Hepatocyte (in vitro differentiated cells): Measurements from ENCODE around the gene SP7. TPM values are rescaled to one million over a fixed set of nuclear protein-coding genes. Genes with fewer than 3 reads are reported as not detected.

Source experiments
- DNase-seq: peaks from one replicate; pipeline ENCODE4 v3.0.0-alpha.2; 2016; ENCODE audit warnings: low spot score
- H2AFZ ChIP-seq: fragments of 200-600 bp; sonication (generic); 2 replicates; pipeline ENCODE4 v1.6.0; 2016; ENCODE audit warnings: antibody characterized with exemption, mild to moderate bottlenecking
- H3K27ac ChIP-seq: fragments of 200-600 bp; sonication (generic); 2 replicates; pipeline ENCODE4 v1.5.1; 2016; ENCODE audit warnings: mild to moderate bottlenecking
- H3K27me3 ChIP-seq: fragments of 200-600 bp; sonication (generic); 2 replicates; pipeline ENCODE4 v1.6.1; 2016
- H3K36me3 ChIP-seq: fragments of 200-600 bp; sonication (generic); replicated peaks from 2 replicates; pipeline ENCODE4 v1.5.1; 2016; ENCODE audit warnings: low read depth; ENCODE audit not compliant: insufficient read depth
- H3K4me1 ChIP-seq: fragments of 200-600 bp; sonication (generic); 2 replicates; pipeline ENCODE4 v1.5.1; 2016; ENCODE audit warnings: mild to moderate bottlenecking, moderate library complexity; ENCODE audit not compliant: insufficient read depth
- H3K4me2 ChIP-seq: fragments of 200-600 bp; sonication (generic); 2 replicates; pipeline ENCODE4 v1.6.0; 2016
- H3K4me3 ChIP-seq: fragments of 200-600 bp; sonication (generic); 2 replicates; pipeline ENCODE4 v1.5.1; 2016; ENCODE audit warnings: mild to moderate bottlenecking
- H3K79me2 ChIP-seq: fragments of 200-600 bp; sonication (generic); 2 replicates; pipeline ENCODE4 v1.6.0; 2017; ENCODE audit warnings: mild to moderate bottlenecking
- H3K9me2 ChIP-seq: fragments of 200-600 bp; sonication (generic); replicated peaks from 2 replicates; pipeline ENCODE4 v1.6.0; 2017; ENCODE audit warnings: mild to moderate bottlenecking; ENCODE audit not compliant: insufficient read depth
- H3K9me3 ChIP-seq: fragments of 200-600 bp; sonication (generic); 2 replicates; pipeline ENCODE4 v1.5.1; 2016; ENCODE audit warnings: low read depth, mild to moderate bottlenecking
- H4K20me1 ChIP-seq: fragments of 200-600 bp; sonication (generic); 2 replicates; pipeline ENCODE4 v1.6.0; 2016; ENCODE audit warnings: mild to moderate bottlenecking; ENCODE audit not compliant: insufficient read depth, poor library complexity, severe bottlenecking
- EZH2 ChIP-seq: fragments of 200-600 bp; sonication (generic); IDR thresholded peaks from 2 replicates; pipeline ENCODE4 v1.6.1; 2016; ENCODE audit warnings: antibody characterized with exemption, mild to moderate bottlenecking, borderline replicate concordance
- EZH2phosphoT487 ChIP-seq: fragments of 200-600 bp; sonication (generic); IDR thresholded peaks from one replicate; pipeline ENCODE4 v1.6.1; 2018; ENCODE audit warnings: antibody characterized with exemption, mild to moderate bottlenecking, low read depth, moderate library complexity; ENCODE audit not compliant: unreplicated experiment, severe bottlenecking
- WGBS: methylation state at CpG from one replicate; pipeline ENCODE4 v1.1.6; 2016; ENCODE audit warnings: low lambda C conversion rate; ENCODE audit errors: missing lambda C conversion rate; 5-methylcytosine and 5-hydroxymethylcytosine counted together
- polyA plus RNA-seq: library from polyadenylated mRNA; unstranded; fragments of >200 nt; fragmentation: Nextera tagmentation; extraction: Ambion mirVana; gene quantifications from 2 replicates; pipeline ENCODE4 v1.2.1, GENCODE V29; 2016
- total RNA-seq: library from RNA; depleted of rRNA; stranded (reverse); fragments of >200 nt; gene quantifications from 2 replicates; pipeline ENCODE4 v1.2.3, GENCODE V29; 2014
- TF ChIP-seq, protein P1 (sequence below): fragments of 200-600 bp; sonication (generic); IDR thresholded peaks from 2 replicates; pipeline ENCODE4 v1.5.1; 2016; ENCODE audit warnings: antibody characterized with exemption, mild to moderate bottlenecking; ENCODE audit not compliant: poor library complexity

Gene SP7
- 0.20 TPM in 1 of 2 replicates, not detected in the other for total RNA-seq
- polyA plus RNA-seq, result 0.60 TPM in 1 of 2 replicates, not detected in the other

DNA sequence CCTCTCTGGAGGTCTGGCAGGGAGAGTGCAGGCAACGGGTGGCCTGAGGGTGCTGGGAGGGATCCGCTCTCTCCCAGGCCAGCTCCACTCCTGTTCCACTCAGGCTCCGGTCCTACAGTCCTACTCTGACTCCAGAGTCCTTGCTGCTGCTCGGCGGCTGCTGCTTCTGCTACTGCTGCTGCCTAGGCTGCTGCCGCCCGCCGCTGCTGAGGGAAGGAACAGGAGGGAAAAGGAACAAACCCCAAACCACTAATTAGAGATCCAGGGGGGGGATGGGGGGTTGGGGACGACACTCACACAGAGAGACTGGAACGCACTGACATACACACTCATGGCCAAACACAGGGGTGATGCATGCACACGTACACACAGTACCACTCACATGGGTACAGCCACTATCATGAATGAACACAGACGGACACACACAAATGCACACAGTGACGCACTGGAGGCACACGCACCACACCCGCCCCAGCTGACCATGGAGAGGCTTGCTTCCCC, at the start of gene SP7:
TSS of gene SP7 (minus strand) at position 174 of the 501 bp plus-strand sequence. CDS start 708 bp downstream, outside the sequence.
- Histone ChIP-seq H2AFZ (no peak within 1 kb of the TSS), H3K4me3 (no peak within 1 kb of the TSS), H3K36me3 (no peaks in the 10 kb centered on the region), H3K4me1 (peaks cover 8% of the 10 kb centered on the region), H3K27ac (no peak within 1 kb of the TSS), H3K27me3 (peaks cover 3% of the 10 kb centered on the region), H3K9me2 (no peaks in the 10 kb centered on the region), H3K4me2 (no peak within 1 kb of the TSS), H4K20me1 (no peaks in the 10 kb centered on the region), H3K79me2 (no peaks in the 10 kb centered on the region), H3K9me3 (no peaks in the 10 kb centered on the region)
- TF ChIP-seq, protein P1, sequence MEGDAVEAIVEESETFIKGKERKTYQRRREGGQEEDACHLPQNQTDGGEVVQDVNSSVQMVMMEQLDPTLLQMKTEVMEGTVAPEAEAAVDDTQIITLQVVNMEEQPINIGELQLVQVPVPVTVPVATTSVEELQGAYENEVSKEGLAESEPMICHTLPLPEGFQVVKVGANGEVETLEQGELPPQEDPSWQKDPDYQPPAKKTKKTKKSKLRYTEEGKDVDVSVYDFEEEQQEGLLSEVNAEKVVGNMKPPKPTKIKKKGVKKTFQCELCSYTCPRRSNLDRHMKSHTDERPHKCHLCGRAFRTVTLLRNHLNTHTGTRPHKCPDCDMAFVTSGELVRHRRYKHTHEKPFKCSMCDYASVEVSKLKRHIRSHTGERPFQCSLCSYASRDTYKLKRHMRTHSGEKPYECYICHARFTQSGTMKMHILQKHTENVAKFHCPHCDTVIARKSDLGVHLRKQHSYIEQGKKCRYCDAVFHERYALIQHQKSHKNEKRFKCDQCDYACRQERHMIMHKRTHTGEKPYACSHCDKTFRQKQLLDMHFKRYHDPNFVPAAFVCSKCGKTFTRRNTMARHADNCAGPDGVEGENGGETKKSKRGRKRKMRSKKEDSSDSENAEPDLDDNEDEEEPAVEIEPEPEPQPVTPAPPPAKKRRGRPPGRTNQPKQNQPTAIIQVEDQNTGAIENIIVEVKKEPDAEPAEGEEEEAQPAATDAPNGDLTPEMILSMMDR, result no peak
- TF ChIP-seq EZH2phosphoT487 (no peak), EZH2 (no peak)
- no peak for DNase-seq
- WGBS, result 53% methylated on average over 15 of the region's 15 CpGs

DNA sequence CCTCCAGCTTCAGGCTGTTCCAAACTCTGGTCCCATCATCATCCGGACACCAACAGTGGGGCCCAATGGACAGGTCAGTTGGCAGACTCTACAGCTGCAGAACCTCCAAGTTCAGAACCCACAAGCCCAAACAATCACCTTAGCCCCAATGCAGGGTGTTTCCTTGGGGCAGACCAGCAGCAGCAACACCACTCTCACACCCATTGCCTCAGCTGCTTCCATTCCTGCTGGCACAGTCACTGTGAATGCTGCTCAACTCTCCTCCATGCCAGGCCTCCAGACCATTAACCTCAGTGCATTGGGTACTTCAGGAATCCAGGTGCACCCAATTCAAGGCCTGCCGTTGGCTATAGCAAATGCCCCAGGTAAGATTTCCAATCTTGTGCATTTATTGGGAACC, 47.1 kb upstream of the SP7 start:
- Histone ChIP-seq H4K20me1 (peaks cover 47% of the 10 kb centered on the region), H2AFZ (no peak overlapping the region), H3K36me3 (no peaks in the 10 kb centered on the region), H3K27ac (no peak overlapping the region), H3K4me2 (peak overlapping the region; percentile 89), H3K4me1 (peaks cover 63% of the 10 kb centered on the region), H3K9me2 (no peaks in the 10 kb centered on the region), H3K4me3 (no peak overlapping the region), H3K27me3 (no peaks in the 10 kb centered on the region), H3K9me3 (no peaks in the 10 kb centered on the region), H3K79me2 (peaks cover 73% of the 10 kb centered on the region)
- TF ChIP-seq EZH2phosphoT487 (no peak), EZH2 (no peak)
- TF ChIP-seq, protein P1, result no peak
- 73% methylated on average over 2 of the region's 2 CpGs for WGBS
- DNase-seq, result no peak

DNA sequence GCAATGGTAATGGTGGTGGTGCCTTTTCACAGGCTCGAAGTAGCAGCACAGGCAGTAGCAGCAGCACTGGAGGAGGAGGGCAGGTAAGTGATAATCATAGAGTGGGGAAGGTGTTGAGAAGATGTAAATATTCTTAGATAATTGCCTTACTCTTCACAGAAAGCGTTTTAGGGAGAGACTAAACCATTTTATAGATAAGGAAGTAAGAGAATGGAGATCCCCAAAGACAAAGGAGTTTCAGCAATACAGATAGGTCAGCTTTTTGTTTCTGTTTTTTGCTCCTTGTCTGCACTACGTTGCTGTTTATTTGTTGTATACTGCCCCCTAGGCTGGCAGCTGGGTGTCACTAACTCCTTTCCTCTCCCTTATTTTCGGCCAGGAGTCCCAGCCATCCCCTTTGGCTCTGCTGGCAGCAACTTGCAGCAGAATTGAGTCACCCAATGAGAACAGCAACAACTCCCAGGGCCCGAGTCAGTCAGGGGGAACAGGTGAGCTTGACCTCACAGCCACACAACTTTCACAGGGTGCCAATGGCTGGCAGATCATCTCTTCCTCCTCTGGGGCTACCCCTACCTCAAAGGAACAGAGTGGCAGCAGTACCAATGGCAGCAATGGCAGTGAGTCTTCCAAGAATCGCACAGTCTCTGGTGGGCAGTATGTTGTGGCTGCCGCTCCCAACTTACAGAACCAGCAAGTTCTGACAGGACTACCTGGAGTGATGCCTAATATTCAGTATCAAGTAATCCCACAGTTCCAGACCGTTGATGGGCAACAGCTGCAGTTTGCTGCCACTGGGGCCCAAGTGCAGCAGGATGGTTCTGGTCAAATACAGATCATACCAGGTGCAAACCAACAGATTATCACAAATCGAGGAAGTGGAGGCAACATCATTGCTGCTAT, 45.8 kb upstream of the SP7 start:
- TF ChIP-seq EZH2 (no peak), EZH2phosphoT487 (no peak)
- TF ChIP-seq, protein P1, result peak; percentile 34
- WGBS, result 59% methylated on average over 9 of the region's 9 CpGs
- no peaks in the 10 kb centered on the region for H3K9me3 ChIP-seq
- peaks cover 52% of the 10 kb centered on the region for H3K4me1 ChIP-seq
- H3K36me3 ChIP-seq, result no peaks in the 10 kb centered on the region
- H4K20me1 ChIP-seq, result peaks cover 39% of the 10 kb centered on the region
- peaks cover 60% of the 10 kb centered on the region for H3K79me2 ChIP-seq
- H3K9me2 ChIP-seq, result no peaks in the 10 kb centered on the region
- H2AFZ ChIP-seq, result no peak overlapping the region
- DNase-seq, result peak; percentile 54
- no peaks in the 10 kb centered on the region for H3K27me3 ChIP-seq
- H3K4me3 ChIP-seq, result peak overlapping the region; percentile 16
- peak overlapping the region; percentile 96 for H3K27ac ChIP-seq
- H3K4me2 ChIP-seq, result peak overlapping the region; percentile 89
